ENCODE measurements around the gene CD274.

DNA sequence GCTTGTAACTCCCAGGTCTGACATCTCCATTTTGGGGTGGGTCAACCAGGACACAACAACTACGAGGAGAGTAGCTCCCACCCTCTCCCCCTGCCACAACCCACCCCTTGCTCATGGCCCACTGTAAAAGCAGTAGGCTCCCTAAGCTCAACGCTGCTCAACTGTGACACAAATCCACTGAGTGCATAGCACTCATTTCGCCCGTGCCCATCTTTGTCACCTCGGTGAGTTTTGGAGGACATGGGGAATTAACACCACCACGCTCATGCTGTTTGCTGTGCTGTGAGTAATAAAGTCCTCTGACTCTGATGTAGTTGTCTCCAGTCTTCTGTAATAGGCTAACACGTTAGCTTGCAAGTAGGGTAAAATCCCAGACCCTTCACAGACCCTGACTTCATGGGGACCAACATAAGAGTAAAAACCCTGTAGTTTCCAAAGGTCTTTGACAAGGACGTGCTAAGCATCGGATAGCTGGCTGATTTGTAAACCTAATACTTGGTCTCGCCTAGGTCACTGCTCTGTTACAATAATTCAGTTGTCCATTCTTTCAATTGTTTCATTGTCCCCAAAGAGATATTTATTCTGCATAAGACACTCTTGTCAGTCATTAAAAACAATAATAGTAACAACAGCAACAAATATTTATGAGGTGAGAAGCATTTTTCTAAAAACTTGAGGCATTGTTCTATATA lies 20.3 kb upstream of the CD274 start:
- TF ChIP-seq, protein P1, sequence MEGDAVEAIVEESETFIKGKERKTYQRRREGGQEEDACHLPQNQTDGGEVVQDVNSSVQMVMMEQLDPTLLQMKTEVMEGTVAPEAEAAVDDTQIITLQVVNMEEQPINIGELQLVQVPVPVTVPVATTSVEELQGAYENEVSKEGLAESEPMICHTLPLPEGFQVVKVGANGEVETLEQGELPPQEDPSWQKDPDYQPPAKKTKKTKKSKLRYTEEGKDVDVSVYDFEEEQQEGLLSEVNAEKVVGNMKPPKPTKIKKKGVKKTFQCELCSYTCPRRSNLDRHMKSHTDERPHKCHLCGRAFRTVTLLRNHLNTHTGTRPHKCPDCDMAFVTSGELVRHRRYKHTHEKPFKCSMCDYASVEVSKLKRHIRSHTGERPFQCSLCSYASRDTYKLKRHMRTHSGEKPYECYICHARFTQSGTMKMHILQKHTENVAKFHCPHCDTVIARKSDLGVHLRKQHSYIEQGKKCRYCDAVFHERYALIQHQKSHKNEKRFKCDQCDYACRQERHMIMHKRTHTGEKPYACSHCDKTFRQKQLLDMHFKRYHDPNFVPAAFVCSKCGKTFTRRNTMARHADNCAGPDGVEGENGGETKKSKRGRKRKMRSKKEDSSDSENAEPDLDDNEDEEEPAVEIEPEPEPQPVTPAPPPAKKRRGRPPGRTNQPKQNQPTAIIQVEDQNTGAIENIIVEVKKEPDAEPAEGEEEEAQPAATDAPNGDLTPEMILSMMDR (IDR thresholded peaks at IDR 0.05; ENCODE audit: borderline replicate concordance, extremely low read depth, low read length, poor library complexity, severe bottlenecking) = no peak
- TF ChIP-seq EZH2 (IDR thresholded peaks at IDR 0.05; ENCODE audit: borderline replicate concordance, low read depth, low read length, severe bottlenecking) = no peak

All from DND-41 (cell line).